Measurements from ENCODE around the gene CRHR2. TPM values are rescaled to one million over a fixed set of nuclear protein-coding genes. Genes with fewer than 3 reads are reported as not detected.

Gene CRHR2
- total and polyA plus RNA-seq, 2 of the 4 experiments (the other 2 are of a cell fraction): not detected

DNA sequence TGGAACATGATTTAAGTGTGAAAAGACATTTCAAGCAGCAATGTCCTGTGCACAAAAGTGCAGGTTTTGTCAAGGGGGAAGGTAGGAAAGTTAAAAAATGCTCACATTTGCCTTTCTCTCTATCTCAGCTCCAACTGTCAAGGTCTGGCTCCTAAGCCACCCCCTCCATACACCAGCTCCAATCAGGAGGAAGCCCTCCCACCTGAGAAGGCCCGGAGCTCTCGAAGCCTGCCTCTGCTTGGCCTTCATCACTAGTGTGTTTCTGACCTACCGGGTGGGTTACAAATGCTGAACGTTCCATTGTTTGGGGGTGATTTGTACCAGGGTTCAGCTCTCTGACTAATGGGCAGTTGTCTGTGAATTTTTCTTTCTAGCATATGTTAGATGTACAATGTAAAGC is 14.2 kb downstream of the CRHR2 start:
- Histone ChIP-seq H3K27me3 (ENCODE audit: control insufficient read depth, insufficient read depth, low read length) (peaks cover 9% of the 10 kb centered on the region), H3K4me1 (ENCODE audit: control insufficient read depth, insufficient read depth, low read length) (no peaks in the 10 kb centered on the region), H3K36me3 (ENCODE audit: control insufficient read depth, insufficient read depth, low read length) (no peaks in the 10 kb centered on the region), H4K5ac (ENCODE audit: low read depth, low read length) (no peak overlapping the region), H3K4me2 (ENCODE audit: low read depth, low read length) (no peak overlapping the region), H2BK15ac (ENCODE audit: low read depth, low read length) (no peak overlapping the region), H2BK120ac (ENCODE audit: low read depth, low read length) (no peak overlapping the region), H3K9me1 (ENCODE audit: insufficient read depth, low read length) (no peaks in the 10 kb centered on the region), H4K8ac (ENCODE audit: low read depth in 2 of 2, low read length in 2 of 2) (no peak overlapping the region), H2AK5ac (ENCODE audit: low read depth, low read length) (no peak overlapping the region), H3K27ac (ENCODE audit: insufficient read depth, low read length) (no peak overlapping the region), H2AFZ (replicated peaks; ENCODE audit: low read length, poor library complexity) (no peak overlapping the region), H2AK9ac (replicated peaks; ENCODE audit: low read depth, low read length, poor library complexity) (no peak overlapping the region), H4K20me1 (ENCODE audit: insufficient read depth, low read length) (no peaks in the 10 kb centered on the region), H3K9ac (ENCODE audit: low read depth, low read length) (no peak overlapping the region), H2BK5ac (ENCODE audit: low read depth, low read length, poor library complexity, severe bottlenecking) (no peak overlapping the region), H4K91ac (ENCODE audit: insufficient read depth, low read depth, low read length) (no peak overlapping the region), H2BK20ac (ENCODE audit: low read depth, low read length) (no peak overlapping the region), H3K9me3 (ENCODE audit: control insufficient read depth, insufficient read depth, low read length) (peaks cover 2% of the 10 kb centered on the region; the same call in 1 of the 2 replicates), H3K18ac (ENCODE audit: low read depth, low read length) (no peak overlapping the region), H3K56ac (ENCODE audit: extremely low read depth, insufficient read depth, low read length) (no peak overlapping the region), H3K14ac (replicated peaks; ENCODE audit: low read depth, low read length) (no peak overlapping the region), H3K4ac (ENCODE audit: low read depth, low read length) (no peak overlapping the region), H3K23ac (ENCODE audit: low read depth, low read length) (no peak overlapping the region), H3K4me3 (ENCODE audit: insufficient read depth, low read depth, low read length) (no peak overlapping the region), H3K79me1 (ENCODE audit: low read depth in 1 of 2, low read length in 2 of 2) (no peaks in the 10 kb centered on the region)
- no TSS peak for BruUV-seq (replicated peaks)
- CTCF ChIA-PET: interaction anchor here (0.6 kb wide), 1 partner anchor 44 kb away, joined by 4 read pairs; no protein-coding TSS in a partner anchor
- ATAC-seq (ENCODE audit: low read depth): no peak
- in situ Hi-C loops (cut with MboI; ENCODE audit: low sequenced_read_pairs): no loop called here
- no peak for DNase-seq
- intact Hi-C loops (cut with micrococcal nuclease): no loop called here
- no CpG with 5 or more reads among the region's 4 CpGs for WGBS, 2 experiments (ENCODE audit: extremely low coverage in 2 of 2, insufficient read length in 1 of 2)
- dilution Hi-C loops (cut with HindIII; ENCODE audit: low sequenced_read_pairs, unreplicated experiment): no loop called here
- POLR2A ChIA-PET (ENCODE audit: unreplicated experiment): no interaction called here
- TF ChIP-seq, protein P1, sequence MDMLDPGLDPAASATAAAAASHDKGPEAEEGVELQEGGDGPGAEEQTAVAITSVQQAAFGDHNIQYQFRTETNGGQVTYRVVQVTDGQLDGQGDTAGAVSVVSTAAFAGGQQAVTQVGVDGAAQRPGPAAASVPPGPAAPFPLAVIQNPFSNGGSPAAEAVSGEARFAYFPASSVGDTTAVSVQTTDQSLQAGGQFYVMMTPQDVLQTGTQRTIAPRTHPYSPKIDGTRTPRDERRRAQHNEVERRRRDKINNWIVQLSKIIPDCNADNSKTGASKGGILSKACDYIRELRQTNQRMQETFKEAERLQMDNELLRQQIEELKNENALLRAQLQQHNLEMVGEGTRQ (IDR thresholded peaks at IDR 0.05; ENCODE audit: low read depth, low read length): no peak
- TF ChIP-seq RAD21 (IDR thresholded peaks at IDR 0.05; ENCODE audit: low read length) (no peak), POLR2A (IDR thresholded peaks at IDR 0.05; ENCODE audit: low read depth, low read length) (no peak), RCOR1 (IDR thresholded peaks at IDR 0.05; ENCODE audit: insufficient replicate concordance, low read length) (no peak)
